DND-41 (cell line): ENCODE data around the gene HGFAC.

ENCODE experiments used
- CTCF ChIP-seq: IDR thresholded peaks from 2 replicates; pipeline ENCODE4 v1.5.1; 2012; ENCODE audit warnings: borderline replicate concordance, low read length, moderate library complexity, mild to moderate bottlenecking; ENCODE audit not compliant: poor library complexity, severe bottlenecking; ENCODE audit errors: extremely low read depth
- EZH2 ChIP-seq: IDR thresholded peaks from 3 replicates; pipeline ENCODE4 v1.6.1; 2012; ENCODE audit warnings: borderline replicate concordance, low read depth, mild to moderate bottlenecking, moderate library complexity, low read length, inconsistent platforms; ENCODE audit not compliant: severe bottlenecking

- TF ChIP-seq CTCF, result no peak
- no peak for TF ChIP-seq EZH2
These were observed 49.4 kb upstream of the HGFAC start for GRCh38 chr4:3392321-3392720.
